K562 (cell line): ENCODE results near the gene TBL1X. TPM values are rescaled to one million over a fixed set of nuclear protein-coding genes. Genes with fewer than 3 reads are reported as not detected.

Experiments
- ATAC-seq: fragments of 200-7000 bp; cut with Tn5 transposase; 3 replicates; pipeline ENCODE4 v1.9.1; 2020; ENCODE audit warnings: moderate library complexity
- BruUV-seq: library from RNA; stranded (reverse); fragments of 400-500 nt; replicated peaks from 2 replicates; lab custom pipeline; 2021; lab: Mats Ljungman, UMichigan
- CTCF ChIA-PET: fragments of 300-600 bp; formaldehyde crosslinking; extraction: SDS; loops from one replicate; lab custom pipeline; 2021; ENCODE audit warnings: low intra/inter-chr PET ratio; lab: Yijun Ruan, JAX
- POLR2A ChIA-PET: fragments of 300-600, 350-650 bp; sonication (Branson Sonifier 250); formaldehyde crosslinking; extraction: SDS; loops from one replicate; lab custom pipeline; 2021; ENCODE audit warnings: antibody characterized with exemption, inconsistent platforms; lab: Yijun Ruan, JAX
- DNase-seq, 4 experiments: peaks; one replicate each; pipeline versions ENCODE4 v3.0.0 to v3.0.0-alpha.2; 2011 to 2018; ENCODE audit warnings: low spot score in 3 of 4, mixed read lengths in 3 of 4; ENCODE audit errors: extremely low read depth in 1 of 4
- FAIRE-seq: peaks from 2 replicates; lab custom pipeline; 2011; peaks lifted over from hg19 to GRCh38; lab: Jason Lieb, UNC
- H2AFZ ChIP-seq: 2 replicates; pipeline ENCODE4 v1.6.0; 2011; ENCODE audit warnings: low read depth, low read length, control low read depth, inconsistent platforms
- H3K27ac ChIP-seq: fragments of 200-600 bp; 3 replicates; pipeline ENCODE4 v1.8.0; 2011; ENCODE audit warnings: low read depth, mild to moderate bottlenecking, control low read depth, inconsistent platforms, low read length, moderate library complexity, mixed read lengths; ENCODE audit errors: extremely low read depth
- H3K27me3 ChIP-seq, 2 experiments: fragments of 300-600 bp in 1 of 2; 2 replicates in 1 of 2; 3 replicates in 1 of 2; pipeline versions ENCODE4 v1.6.0 to v1.8.0; 2011; ENCODE audit warnings: inconsistent platforms in 2 of 2, low read length in 2 of 2, mild to moderate bottlenecking in 1 of 2, mixed read lengths in 1 of 2, moderate library complexity in 1 of 2; ENCODE audit not compliant: control insufficient read depth in 2 of 2, insufficient read depth in 2 of 2
- H3K36me3 ChIP-seq: fragments of 300-600 bp; 3 replicates; pipeline ENCODE4 v1.8.0; 2011; ENCODE audit warnings: mild to moderate bottlenecking, low read length, inconsistent platforms; ENCODE audit not compliant: control insufficient read depth, insufficient read depth
- H3K4me1 ChIP-seq, 2 experiments: fragments of 200-600 bp in 1 of 2; replicated peaks in 1 of 2; 2 replicates in 1 of 2; 3 replicates in 1 of 2; pipeline versions ENCODE4 v1.5.1 to v1.8.0; 2011; ENCODE audit warnings: inconsistent platforms in 2 of 2, low read length in 2 of 2, mild to moderate bottlenecking in 1 of 2, mixed read lengths in 1 of 2, moderate library complexity in 1 of 2; ENCODE audit not compliant: control insufficient read depth in 2 of 2, insufficient read depth in 2 of 2
- H3K4me2 ChIP-seq: 2 replicates; pipeline ENCODE4 v1.6.1; 2011; ENCODE audit warnings: low read length, control low read depth, inconsistent platforms, mixed read lengths; ENCODE audit not compliant: insufficient read depth
- H3K4me3 ChIP-seq: fragments of 200-600 bp; sonication (generic), shearing (Covaris generic); 2 replicates; pipeline ENCODE4 v1.5.1; 2016; ENCODE audit warnings: control low read depth, inconsistent platforms
- H3K79me2 ChIP-seq: fragments of 200-600 bp; 3 replicates; pipeline ENCODE4 v1.8.0; 2011; ENCODE audit warnings: low read length, inconsistent platforms; ENCODE audit not compliant: control insufficient read depth, insufficient read depth
- H3K9ac ChIP-seq, 2 experiments: 2 replicates each; pipeline versions ENCODE4 v1.6.0 to v1.6.1; 2011; ENCODE audit warnings: low read depth in 2 of 2, low read length in 2 of 2, control low read depth in 1 of 2, inconsistent platforms in 1 of 2, mild to moderate bottlenecking in 1 of 2, mixed read lengths in 1 of 2; ENCODE audit not compliant: insufficient read depth in 1 of 2
- H3K9me1 ChIP-seq: one replicate; pipeline ENCODE4 v1.6.0; 2011; ENCODE audit warnings: inconsistent platforms, mild to moderate bottlenecking, low read length, moderate library complexity; ENCODE audit not compliant: control insufficient read depth, insufficient read depth
- H3K9me3 ChIP-seq: replicated peaks from 2 replicates; pipeline ENCODE4 v1.5.1; 2011; ENCODE audit warnings: low read depth, low read length, inconsistent platforms; ENCODE audit not compliant: control insufficient read depth, insufficient read depth
- H4K20me1 ChIP-seq: replicated peaks from 2 replicates; pipeline ENCODE4 v1.6.1; 2011; ENCODE audit warnings: low read length, inconsistent platforms, mixed read lengths; ENCODE audit not compliant: control insufficient read depth, insufficient read depth
- CCAR2 ChIP-seq: fragments of 200-400 bp; formaldehyde crosslinking; IDR thresholded peaks from 2 replicates; pipeline ENCODE4 v1.6.1; 2017; ENCODE audit warnings: mild to moderate bottlenecking, low read depth, low read length
- COPS2 ChIP-seq: fragments of 450-650 bp; conservative IDR thresholded peaks from 2 replicates; pipeline ENCODE4 v1.6.1; 2016; ENCODE audit warnings: mild to moderate bottlenecking, moderate library complexity
- FOS ChIP-seq: IDR thresholded peaks from 3 replicates; pipeline ENCODE4 v1.6.1; 2011; ENCODE audit not compliant: insufficient read length; ENCODE audit errors: extremely low read depth
- HEY1 ChIP-seq: fragments of 250-450 bp; sonication (Bioruptor Pico); IDR thresholded peaks from 2 replicates; pipeline ENCODE4 v1.5.0; 2020; ENCODE audit warnings: mild to moderate bottlenecking, moderate library complexity, borderline replicate concordance
- NRF1 ChIP-seq, 2 experiments: fragments of 450-650 bp; IDR thresholded peaks in 1 of 2; conservative IDR thresholded peaks in 1 of 2; 2 replicates each; pipeline ENCODE4 v1.6.1; 2014; ENCODE audit warnings: mild to moderate bottlenecking in 2 of 2
- RBFOX2 ChIP-seq: fragments of 200-400 bp; formaldehyde crosslinking; IDR thresholded peaks from 2 replicates; pipeline ENCODE4 v1.6.1; 2017; ENCODE audit warnings: low read depth, mild to moderate bottlenecking, low read length, moderate library complexity
- RBM15 ChIP-seq: fragments of 200-400 bp; formaldehyde crosslinking; IDR thresholded peaks from 2 replicates; pipeline ENCODE4 v1.6.1; 2018; ENCODE audit warnings: mild to moderate bottlenecking, low read length, moderate library complexity; ENCODE audit not compliant: insufficient read depth
- SNRNP70 ChIP-seq: fragments of 200-400 bp; formaldehyde crosslinking; optimal IDR thresholded peaks from 2 replicates; pipeline ENCODE3; 2017; ENCODE audit warnings: low read depth, low read length
- ZNF23 ChIP-seq: fragments of 250-450 bp; sonication (Bioruptor Pico); IDR thresholded peaks from 2 replicates; pipeline ENCODE4 v1.4.0; 2020; ENCODE audit warnings: mild to moderate bottlenecking
- ZNF764 ChIP-seq: fragments of 250-450 bp; sonication (Bioruptor Pico); IDR thresholded peaks from 2 replicates; pipeline ENCODE4 v1.4.0; 2020; ENCODE audit warnings: low read depth, mild to moderate bottlenecking, moderate library complexity
- WGBS: fragments of 100-300 bp; shearing (Covaris generic); methylation state at CpG from one replicate; pipeline ENCODE4 v1.1.6; 2016; ENCODE audit warnings: low coverage, mixed read lengths; ENCODE audit not compliant: insufficient coverage; ENCODE audit errors: missing lambda C conversion rate; 5-methylcytosine and 5-hydroxymethylcytosine counted together
- in situ Hi-C: fragments of 300-500 bp; cut with MboI; formaldehyde crosslinking; loops from 4 replicates; pipeline ENCODE4 v1.15.0; 2018; ENCODE audit warnings: inconsistent platforms, mixed read lengths
- intact Hi-C: fragments of 100-400 bp; cut with micrococcal nuclease; formaldehyde crosslinking; loops from 2 replicates; pipeline ENCODE4 v1.14.2; 2022
- polyA plus RNA-seq, 8 experiments: library from polyadenylated mRNA; depleted of rRNA in 4 of 8; stranded (reverse) in 5 of 8; unstranded in 3 of 8; fragments of >200 nt; fragmentation: Nextera tagmentation in 2 of 8; fragmentation: Illumina TruSeq in 1 of 8; extraction: Ambion mirVana in 2 of 8; extraction: Trizol in 1 of 8; gene quantifications; 2 replicates each; pipeline versions ENCODE4 v1.2.1 to v1.2.3, GENCODE V29; 2011 to 2014; ENCODE audit warnings: inconsistent platforms in 1 of 8, missing spikeins in 1 of 8
- total RNA-seq, 7 experiments: library from RNA; depleted of rRNA in 6 of 7; stranded (reverse); fragments of >200 nt in 6 of 7; fragmentation: Illumina TruSeq in 2 of 7; extraction: Trizol in 2 of 7; gene quantifications; 2 replicates each; pipeline versions ENCODE4 v1.2.1 to v1.2.3, GENCODE V29; 2011 to 2021; ENCODE audit warnings: low replicate concordance in 1 of 7
- TF ChIP-seq, protein P1 (sequence below): fragments of 450-650 bp; formaldehyde crosslinking; IDR thresholded peaks from 2 replicates; pipeline ENCODE4 v1.4.0; 2020; ENCODE audit warnings: mild to moderate bottlenecking
- TF ChIP-seq, protein P2 (sequence below): sonication (generic); formaldehyde crosslinking; IDR thresholded peaks from 2 replicates; pipeline ENCODE4 v1.8.0; 2022; ENCODE audit warnings: mild to moderate bottlenecking, low read depth, missing genetic modification reagents
- TF ChIP-seq, protein P3 (sequence below): sonication (generic); formaldehyde crosslinking; IDR thresholded peaks from 2 replicates; pipeline ENCODE4 v1.8.1; 2023; ENCODE audit warnings: mild to moderate bottlenecking, missing genetic modification reagents, moderate library complexity
- TF ChIP-seq, protein P4 (sequence below): fragments of 250-450 bp; sonication (Bioruptor Pico); IDR thresholded peaks from 2 replicates; pipeline ENCODE4 v1.8.0; 2021; ENCODE audit warnings: mild to moderate bottlenecking, moderate library complexity
- TF ChIP-seq, protein P5 (sequence below): fragments of 450-650 bp; IDR thresholded peaks from 2 replicates; pipeline ENCODE4 v1.6.1; 2016; ENCODE audit warnings: low read depth, mild to moderate bottlenecking, moderate library complexity

TBL1X gene
- total and polyA plus RNA-seq, 9 of the 15 experiments (the other 6 are each of a cell fraction or from before 2014, with no cell fraction given): 6.0 to 49.6 (median 19.7) TPM

DNA sequence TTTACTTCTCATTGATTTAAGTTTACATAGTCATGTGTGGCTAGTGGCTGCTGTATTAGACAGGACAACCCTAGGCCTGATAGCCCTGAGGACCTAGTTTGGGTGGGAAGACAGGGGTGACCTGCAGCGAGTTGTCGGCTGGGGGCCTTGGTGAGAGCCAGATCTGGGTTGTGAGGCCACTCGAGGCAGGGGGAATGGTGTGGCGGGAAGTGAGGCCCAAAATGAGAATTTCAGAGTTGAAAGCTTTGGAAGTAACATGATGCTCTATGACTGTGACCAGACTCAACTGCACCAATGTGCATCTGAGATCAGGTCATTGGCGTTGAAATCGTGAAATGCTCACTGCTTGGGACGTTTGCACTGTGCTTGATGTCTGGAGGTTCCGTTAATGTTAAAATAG lies 72.9 kb downstream of the TBL1X start:
- Histone ChIP-seq H3K4me1 (peaks cover 9 to 14% of the 10 kb centered on the region in 2 experiments; a peak in 4 of 5 replicates), H3K79me2 (peaks cover 47% of the 10 kb centered on the region), H3K27me3 (no peaks in the 10 kb centered on the region), H3K27ac (no peak overlapping the region), H2AFZ (no peak overlapping the region), H3K36me3 (peaks cover 10% of the 10 kb centered on the region; the same call in 2 of the 3 replicates), H3K4me2 (no peak overlapping the region), H3K9me1 (no peaks in the 10 kb centered on the region), H3K4me3 (no peak overlapping the region), H3K9ac (no peak overlapping the region), H4K20me1 (peaks cover 32% of the 10 kb centered on the region), H3K9me3 (no peaks in the 10 kb centered on the region)
- no TSS peak for BruUV-seq
- intact Hi-C loops: no loop called here
- in situ Hi-C loops: no loop called here
- ChIA-PET CTCF (no interaction called here), POLR2A (no interaction called here)
- no peak for ATAC-seq
- TF ChIP-seq, protein P1, sequence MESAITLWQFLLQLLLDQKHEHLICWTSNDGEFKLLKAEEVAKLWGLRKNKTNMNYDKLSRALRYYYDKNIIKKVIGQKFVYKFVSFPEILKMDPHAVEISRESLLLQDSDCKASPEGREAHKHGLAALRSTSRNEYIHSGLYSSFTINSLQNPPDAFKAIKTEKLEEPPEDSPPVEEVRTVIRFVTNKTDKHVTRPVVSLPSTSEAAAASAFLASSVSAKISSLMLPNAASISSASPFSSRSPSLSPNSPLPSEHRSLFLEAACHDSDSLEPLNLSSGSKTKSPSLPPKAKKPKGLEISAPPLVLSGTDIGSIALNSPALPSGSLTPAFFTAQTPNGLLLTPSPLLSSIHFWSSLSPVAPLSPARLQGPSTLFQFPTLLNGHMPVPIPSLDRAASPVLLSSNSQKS (CRISPR knock-in tag): no peak
- TF ChIP-seq COPS2: no peak
- TF ChIP-seq, protein P2, sequence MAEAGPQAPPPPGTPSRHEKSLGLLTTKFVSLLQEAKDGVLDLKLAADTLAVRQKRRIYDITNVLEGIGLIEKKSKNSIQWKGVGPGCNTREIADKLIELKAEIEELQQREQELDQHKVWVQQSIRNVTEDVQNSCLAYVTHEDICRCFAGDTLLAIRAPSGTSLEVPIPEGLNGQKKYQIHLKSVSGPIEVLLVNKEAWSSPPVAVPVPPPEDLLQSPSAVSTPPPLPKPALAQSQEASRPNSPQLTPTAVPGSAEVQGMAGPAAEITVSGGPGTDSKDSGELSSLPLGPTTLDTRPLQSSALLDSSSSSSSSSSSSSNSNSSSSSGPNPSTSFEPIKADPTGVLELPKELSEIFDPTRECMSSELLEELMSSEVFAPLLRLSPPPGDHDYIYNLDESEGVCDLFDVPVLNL (CRISPR knock-in tag): no peak
- no peak for TF ChIP-seq HEY1 (CRISPR knock-in tag)
- no peak for TF ChIP-seq NRF1 (conservative IDR thresholded peaks at IDR 0.05 in 1 of 2, IDR thresholded peaks at IDR 0.05 in 1 of 2)
- TF ChIP-seq FOS: no peak
- TF ChIP-seq RBM15: no peak
- no peak for TF ChIP-seq CCAR2
- no peak for TF ChIP-seq ZNF764
- TF ChIP-seq, protein P3, sequence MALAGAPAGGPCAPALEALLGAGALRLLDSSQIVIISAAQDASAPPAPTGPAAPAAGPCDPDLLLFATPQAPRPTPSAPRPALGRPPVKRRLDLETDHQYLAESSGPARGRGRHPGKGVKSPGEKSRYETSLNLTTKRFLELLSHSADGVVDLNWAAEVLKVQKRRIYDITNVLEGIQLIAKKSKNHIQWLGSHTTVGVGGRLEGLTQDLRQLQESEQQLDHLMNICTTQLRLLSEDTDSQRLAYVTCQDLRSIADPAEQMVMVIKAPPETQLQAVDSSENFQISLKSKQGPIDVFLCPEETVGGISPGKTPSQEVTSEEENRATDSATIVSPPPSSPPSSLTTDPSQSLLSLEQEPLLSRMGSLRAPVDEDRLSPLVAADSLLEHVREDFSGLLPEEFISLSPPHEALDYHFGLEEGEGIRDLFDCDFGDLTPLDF: no peak
- no peak for TF ChIP-seq ZNF23 (CRISPR knock-in tag)
- TF ChIP-seq SNRNP70: no peak
- TF ChIP-seq, protein P4, sequence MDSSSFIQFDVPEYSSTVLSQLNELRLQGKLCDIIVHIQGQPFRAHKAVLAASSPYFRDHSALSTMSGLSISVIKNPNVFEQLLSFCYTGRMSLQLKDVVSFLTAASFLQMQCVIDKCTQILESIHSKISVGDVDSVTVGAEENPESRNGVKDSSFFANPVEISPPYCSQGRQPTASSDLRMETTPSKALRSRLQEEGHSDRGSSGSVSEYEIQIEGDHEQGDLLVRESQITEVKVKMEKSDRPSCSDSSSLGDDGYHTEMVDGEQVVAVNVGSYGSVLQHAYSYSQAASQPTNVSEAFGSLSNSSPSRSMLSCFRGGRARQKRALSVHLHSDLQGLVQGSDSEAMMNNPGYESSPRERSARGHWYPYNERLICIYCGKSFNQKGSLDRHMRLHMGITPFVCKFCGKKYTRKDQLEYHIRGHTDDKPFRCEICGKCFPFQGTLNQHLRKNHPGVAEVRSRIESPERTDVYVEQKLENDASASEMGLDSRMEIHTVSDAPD (CRISPR knock-in tag): no peak
- TF ChIP-seq, protein P5, sequence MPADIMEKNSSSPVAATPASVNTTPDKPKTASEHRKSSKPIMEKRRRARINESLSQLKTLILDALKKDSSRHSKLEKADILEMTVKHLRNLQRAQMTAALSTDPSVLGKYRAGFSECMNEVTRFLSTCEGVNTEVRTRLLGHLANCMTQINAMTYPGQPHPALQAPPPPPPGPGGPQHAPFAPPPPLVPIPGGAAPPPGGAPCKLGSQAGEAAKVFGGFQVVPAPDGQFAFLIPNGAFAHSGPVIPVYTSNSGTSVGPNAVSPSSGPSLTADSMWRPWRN: no peak
- no peak for TF ChIP-seq RBFOX2
- DNase-seq: no peak
- no peak for FAIRE-seq
- WGBS: 85% methylated on average over 8 of the region's 8 CpGs
